ENCODE measurements around the gene CNTN3. TPM values are rescaled to one million over a fixed set of nuclear protein-coding genes. Genes with fewer than 3 reads are reported as not detected.

CNTN3 gene
- total RNA-seq, 2 donors from 2014 or later = 7.3 to 20.4 TPM

- DNase-seq (no peak), ATAC-seq (no peak)
- Histone ChIP-seq H3K27me3 (no peaks in the 10 kb centered on the region), H3K9me3 (no peaks in the 10 kb centered on the region), H3K4me1 (peaks cover 17% of the 10 kb centered on the region), H3K4me3 (no peak overlapping the region), H3K36me3 (replicated peaks in 1 of 2; ENCODE audit: insufficient read depth in 1 of 2, low read depth in 2 of 2) (no peaks in the 10 kb centered on the region), H3K27ac (no peak overlapping the region)
- intact Hi-C loops (cut with DNase I) = no loop called here
- WGBS, 2 donors = 36 to 43% methylated on average over 2 of the region's 2 CpGs
- TF ChIP-seq CTCF (IDR thresholded peaks at IDR 0.05) = no peak
These were observed 36.8 kb upstream of the CNTN3 start for GRCh38 chr3:74651292-74651691.

- Histone ChIP-seq H3K27ac (no peak overlapping the region), H3K4me3 (no peak overlapping the region), H3K36me3 (replicated peaks in 1 of 2; ENCODE audit: insufficient read depth in 1 of 2, low read depth in 2 of 2) (no peaks in the 10 kb centered on the region), H3K27me3 (no peaks in the 10 kb centered on the region), H3K9me3 (no peaks in the 10 kb centered on the region), H3K4me1 (peaks cover 41% of the 10 kb centered on the region)
- no peak for ATAC-seq
- TF ChIP-seq CTCF (IDR thresholded peaks at IDR 0.05) = no peak
- TF ChIP-seq POLR2A (IDR thresholded peaks at IDR 0.05) = no peak
- 64 to 81% methylated on average over 4 of the region's 4 CpGs for WGBS, 2 donors
- DNase-seq = no peak
- intact Hi-C loops (cut with DNase I) = no loop called here
These were observed 33.6 kb upstream of the CNTN3 start for GRCh38 chr3:74648107-74648506.

GRCh38 chr3:74646094-74646493 is 31.6 kb upstream of the CNTN3 start:
- Histone ChIP-seq H3K4me3 (no peak overlapping the region), H3K4me1 (peaks cover 46% of the 10 kb centered on the region), H3K27ac (no peak overlapping the region), H3K36me3 (replicated peaks in 1 of 2; ENCODE audit: insufficient read depth in 1 of 2, low read depth in 2 of 2) (no peaks in the 10 kb centered on the region), H3K9me3 (no peaks in the 10 kb centered on the region), H3K27me3 (no peaks in the 10 kb centered on the region)
- intact Hi-C loops (cut with DNase I) = no loop called here
- WGBS, 2 donors = 88 to 98% methylated on average over 1 of the region's 1 CpG
- no peak for TF ChIP-seq CTCF (IDR thresholded peaks at IDR 0.05)
- TF ChIP-seq POLR2A (IDR thresholded peaks at IDR 0.05) = no peak
- no peak for DNase-seq
- ATAC-seq = no peak

- intact Hi-C loops (cut with DNase I) = no loop called here
- Histone ChIP-seq H3K27me3 (no peaks in the 10 kb centered on the region), H3K27ac (peak overlapping the region; percentile 77 to 90 (median 85)), H3K4me3 (no peak overlapping the region), H3K9me3 (no peaks in the 10 kb centered on the region), H3K36me3 (replicated peaks in 1 of 2; ENCODE audit: insufficient read depth in 1 of 2, low read depth in 2 of 2) (no peaks in the 10 kb centered on the region), H3K4me1 (peaks cover 46% of the 10 kb centered on the region)
- DNase-seq = peak; percentile 90 to 96 (median 96)
- TF ChIP-seq POLR2A (IDR thresholded peaks at IDR 0.05) (peak in 2 of 3 donors; percentile 48 to 57), CTCF (IDR thresholded peaks at IDR 0.05) (peak in 1 of 7 experiments; percentile 13)
- peak; percentile 100 for ATAC-seq
- 7 to 10% methylated on average over 5 of the region's 5 CpGs for WGBS, 2 donors
These were observed 29.2 kb upstream of the CNTN3 start for GRCh38 chr3:74643636-74644035.

GRCh38 chr3:74642876-74643275 is 28.4 kb upstream of the CNTN3 start:
- Histone ChIP-seq H3K9me3 (no peaks in the 10 kb centered on the region), H3K27ac (peak overlapping the region; percentile 77 to 90 (median 85)), H3K36me3 (replicated peaks in 1 of 2; ENCODE audit: insufficient read depth in 1 of 2, low read depth in 2 of 2) (no peaks in the 10 kb centered on the region), H3K4me3 (no peak overlapping the region), H3K4me1 (peaks cover 38% of the 10 kb centered on the region), H3K27me3 (no peaks in the 10 kb centered on the region)
- DNase-seq = no peak
- ATAC-seq = no peak
- TF ChIP-seq CTCF (IDR thresholded peaks at IDR 0.05) (no peak), POLR2A (IDR thresholded peaks at IDR 0.05) (no peak)
- WGBS, 2 donors = 79 to 85% methylated on average over 1 of the region's 1 CpG
- intact Hi-C loops (cut with DNase I) = no loop called here

Data from body of pancreas (tissue), 4 donors.